Hematopoietic multipotent progenitor cell treated with erythropoietin and hydrocortisone succinate and interleukin-3 and kit ligand, for 6 days (in vitro differentiated cells): ENCODE results near the gene C13orf42.
A peak's percentile ranks its signal among the peaks of the same experiment; 100 is the strongest.

Experiments
- DNase-seq: peaks from one replicate; pipeline ENCODE4 v3.0.0-alpha.2; 2015

Gene C13orf42

DNA sequence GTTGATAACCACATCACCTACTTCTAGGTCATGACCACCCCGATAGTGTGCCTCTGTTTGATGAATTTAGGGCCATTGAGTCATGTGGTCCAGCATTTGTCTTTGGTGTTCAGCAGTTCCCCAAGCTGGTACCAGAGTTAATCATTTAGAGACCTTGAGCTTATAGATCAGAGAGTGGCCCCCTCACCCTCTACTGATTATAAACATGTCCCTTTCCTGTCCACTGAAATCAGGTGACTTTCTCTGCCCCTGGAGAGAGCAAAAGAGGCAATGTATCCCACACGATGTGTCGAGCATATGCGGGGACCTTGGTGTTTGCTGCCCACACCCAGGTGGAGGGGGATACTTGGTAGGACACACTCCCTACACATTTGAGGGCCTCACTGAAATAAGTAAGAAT, 46.3 kb downstream of the C13orf42 start:
- no peak for DNase-seq

DNA sequence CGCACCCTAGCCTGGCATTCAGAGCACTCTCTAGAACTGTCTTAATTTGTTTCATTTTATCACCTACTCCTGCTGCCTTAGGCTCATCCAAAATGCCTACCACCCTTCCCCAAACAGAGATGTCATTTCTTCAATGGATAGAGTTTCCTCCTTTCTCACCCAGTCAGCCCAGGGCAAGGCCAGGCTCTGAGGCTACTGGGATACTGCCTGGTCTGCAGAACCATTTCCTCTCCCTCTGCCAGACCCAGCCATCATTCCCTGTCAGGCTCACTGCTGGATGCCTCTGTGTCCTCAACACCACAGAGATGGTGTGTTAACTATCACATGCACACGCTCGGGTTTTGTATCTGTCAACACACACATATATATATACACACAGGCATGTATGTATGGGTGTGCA, 47.2 kb downstream of the C13orf42 start:
- DNase-seq, result no peak

GRCh38 chr13:51058461-51059167, 52.5 kb downstream of the C13orf42 start:
- no peak for DNase-seq

DNA sequence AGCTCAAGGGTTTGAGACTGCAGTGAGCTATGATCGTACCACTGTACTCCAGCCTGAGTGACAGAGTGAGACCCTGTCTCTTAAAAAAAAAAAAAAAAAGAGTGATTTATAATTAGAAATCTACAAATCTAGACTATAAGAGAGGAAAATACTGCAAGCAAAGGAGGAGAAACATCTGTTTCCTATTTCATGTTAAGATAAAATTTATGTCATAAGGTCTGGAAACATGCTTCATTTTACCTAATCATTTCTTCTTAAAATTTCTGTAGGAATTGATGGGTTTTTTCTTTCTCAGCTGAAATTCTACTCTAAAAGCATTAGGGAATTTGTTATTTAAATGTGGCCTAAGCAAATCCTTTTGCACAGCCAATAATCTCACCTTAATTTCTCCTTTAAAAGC, 53.2 kb downstream of the C13orf42 start:
- no peak for DNase-seq

- no peak for DNase-seq
These were observed 54.1 kb downstream of the C13orf42 start for GRCh38 chr13:51057001-51057400.

DNA sequence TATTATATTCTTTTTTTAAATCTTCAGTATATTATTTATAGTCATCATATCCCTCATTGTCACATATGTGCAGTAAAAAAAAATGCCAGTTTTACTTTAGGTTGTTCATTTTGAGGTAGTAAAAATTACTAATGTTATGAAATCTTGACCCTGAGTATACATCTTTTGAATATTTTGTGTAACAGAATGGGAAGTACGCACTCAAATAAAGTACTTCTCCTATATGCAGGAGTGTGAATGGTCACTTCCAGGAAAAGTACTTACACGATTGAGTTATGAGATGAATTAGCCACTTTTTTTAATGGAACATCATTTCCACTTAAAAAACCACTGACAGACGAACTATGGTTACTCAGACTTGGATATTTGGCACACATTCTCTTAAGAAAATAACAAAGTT, 58.5 kb downstream of the C13orf42 start:
- DNase-seq, result no peak

DNA sequence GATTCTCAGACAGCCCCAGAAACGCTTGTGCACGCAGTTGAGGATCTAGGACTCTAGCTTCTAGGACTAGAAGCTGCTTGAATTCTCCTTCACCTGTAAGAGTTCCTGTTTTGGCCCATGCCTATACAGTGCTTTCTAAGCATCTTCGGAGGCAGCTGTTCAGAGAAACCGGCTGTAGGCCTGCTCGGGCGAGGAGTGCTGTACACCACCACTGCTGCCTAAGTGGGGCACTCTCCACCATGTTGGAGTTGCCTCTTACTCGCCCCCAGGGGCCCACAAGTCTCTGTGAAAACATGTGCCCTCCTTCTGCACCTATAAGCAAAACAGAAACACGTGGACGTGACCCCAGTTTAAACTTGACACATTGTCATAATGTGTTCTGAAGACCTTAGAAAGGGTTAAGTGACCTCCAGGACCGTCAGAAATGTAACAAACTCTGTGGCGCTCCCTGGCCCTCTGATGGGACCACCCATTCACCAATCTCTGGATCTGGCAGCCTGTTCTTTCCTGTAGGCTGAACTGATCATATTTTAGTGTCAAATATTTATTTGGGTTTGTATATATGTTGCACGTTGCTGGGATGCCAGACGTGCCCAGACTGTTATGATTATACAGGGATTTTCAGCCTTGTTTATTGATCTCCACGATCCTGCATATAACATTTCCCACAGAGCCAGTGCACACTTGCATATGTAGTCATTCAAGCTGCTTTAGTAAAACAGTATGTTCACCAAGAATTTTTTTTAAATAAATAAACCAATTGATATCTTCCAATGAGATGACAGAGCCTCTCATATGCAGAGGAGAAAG, 60.8 kb downstream of the C13orf42 start:
- no peak for DNase-seq

DNA sequence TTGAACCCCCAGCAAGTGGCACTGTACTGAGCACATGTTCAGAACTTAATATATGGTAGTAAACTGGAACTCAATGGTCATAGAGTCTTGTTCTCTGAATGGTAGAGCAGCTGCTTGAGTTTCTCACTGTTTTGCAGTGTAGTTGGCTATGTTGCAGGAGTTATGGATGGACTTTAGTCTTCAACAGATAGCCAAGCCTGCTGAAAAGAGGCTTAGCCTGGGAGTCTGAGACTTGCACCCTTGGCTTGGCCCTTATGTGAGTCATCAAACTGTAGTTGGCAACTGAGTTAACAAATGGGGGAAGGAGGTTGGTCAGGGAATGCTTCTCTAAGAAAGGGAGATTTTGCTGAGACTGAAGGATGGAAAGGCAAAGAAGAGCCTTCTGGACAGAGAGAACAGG, 62.5 kb downstream of the C13orf42 start:
- DNase-seq, result no peak

DNA sequence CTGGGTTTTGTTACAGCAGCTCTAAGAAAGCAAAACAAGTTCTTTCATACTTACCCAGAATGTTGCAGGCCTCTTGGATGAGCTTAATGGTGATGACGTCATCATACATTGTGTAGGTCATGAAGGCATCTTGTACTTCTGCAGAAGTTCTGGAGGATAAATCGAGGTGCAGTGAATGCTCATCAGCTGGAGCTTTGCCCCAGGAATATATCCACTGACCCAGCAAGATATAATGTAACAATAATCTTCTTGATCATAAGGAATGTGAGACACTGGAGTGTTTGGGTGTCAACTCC, 63.0 kb downstream of the C13orf42 start:
- no peak for DNase-seq

DNA sequence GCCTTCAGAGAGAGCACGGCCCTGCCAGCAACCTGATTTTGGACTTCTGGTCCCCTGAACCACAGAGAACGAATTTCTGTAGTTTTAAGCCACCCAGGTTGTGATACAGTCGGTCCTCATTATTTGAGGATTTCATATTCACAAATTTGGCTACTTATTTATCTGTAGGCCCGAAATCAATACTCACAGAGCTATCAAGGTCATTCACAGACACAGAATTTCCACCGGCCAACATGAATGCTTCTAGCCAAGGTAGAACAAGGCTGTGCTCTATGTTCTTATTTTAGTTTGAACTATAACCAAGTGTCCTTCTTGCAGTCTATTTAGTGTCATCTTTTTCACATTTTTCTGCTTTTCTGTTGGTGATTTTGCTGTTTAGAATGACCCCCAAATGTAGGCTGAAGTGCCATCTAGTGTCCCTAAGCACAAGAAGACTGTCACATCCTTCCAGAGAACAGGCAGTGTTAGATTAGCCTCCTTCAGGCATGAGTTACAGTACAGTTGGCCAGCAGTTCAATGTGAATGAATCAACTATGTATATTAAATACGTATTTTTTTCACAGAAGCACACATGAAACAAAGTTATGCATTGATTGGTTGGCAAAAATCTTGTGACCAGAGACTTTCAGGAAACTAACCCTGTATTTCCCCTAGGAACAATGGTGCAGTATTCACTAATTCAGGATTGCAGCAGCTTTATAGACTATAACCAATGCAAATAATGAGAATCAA, 63.5 kb downstream of the C13orf42 start:
- DNase-seq, result peak; percentile 36

- DNase-seq, result no peak
These were observed 65.6 kb downstream of the C13orf42 start for GRCh38 chr13:51045451-51045850.

- DNase-seq, result no peak
These were observed 66.9 kb downstream of the C13orf42 start for GRCh38 chr13:51044023-51044665.

DNA sequence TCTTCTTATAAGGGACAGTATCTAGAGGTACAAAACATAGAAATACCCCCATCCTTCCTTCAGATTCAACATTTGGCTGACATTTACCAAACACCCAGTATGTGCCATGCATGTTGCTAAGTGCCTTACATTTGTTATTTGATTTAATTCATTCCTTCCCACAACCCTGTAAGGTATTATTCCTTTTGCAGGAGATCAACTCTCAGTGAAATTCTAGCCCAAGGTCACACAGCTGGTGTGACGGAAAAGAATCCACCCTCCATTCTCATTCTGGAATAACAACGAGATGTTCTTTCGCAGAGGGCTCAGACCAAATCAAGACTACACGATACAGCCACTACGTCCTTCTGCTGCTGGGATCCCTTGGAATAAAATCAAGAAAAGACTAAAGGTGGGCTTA, 67.8 kb downstream of the C13orf42 start:
- DNase-seq, result no peak

GRCh38 chr13:51041710-51042109, 69.4 kb downstream of the C13orf42 start:
- DNase-seq, result no peak

- DNase-seq, result no peak
These were observed 69.9 kb downstream of the C13orf42 start for GRCh38 chr13:51041126-51041525.

- DNase-seq, result no peak
These were observed 70.6 kb downstream of the C13orf42 start for GRCh38 chr13:51040431-51040830.

- DNase-seq, result no peak
These were observed 74.7 kb downstream of the C13orf42 start for GRCh38 chr13:51036418-51036817.

- DNase-seq, result no peak
These were observed 75.1 kb downstream of the C13orf42 start for GRCh38 chr13:51035978-51036377.

GRCh38 chr13:51035469-51035868, 75.6 kb downstream of the C13orf42 start:
- DNase-seq, result no peak

- DNase-seq, result no peak
These were observed 76.2 kb downstream of the C13orf42 start for GRCh38 chr13:51034906-51035305.

DNA sequence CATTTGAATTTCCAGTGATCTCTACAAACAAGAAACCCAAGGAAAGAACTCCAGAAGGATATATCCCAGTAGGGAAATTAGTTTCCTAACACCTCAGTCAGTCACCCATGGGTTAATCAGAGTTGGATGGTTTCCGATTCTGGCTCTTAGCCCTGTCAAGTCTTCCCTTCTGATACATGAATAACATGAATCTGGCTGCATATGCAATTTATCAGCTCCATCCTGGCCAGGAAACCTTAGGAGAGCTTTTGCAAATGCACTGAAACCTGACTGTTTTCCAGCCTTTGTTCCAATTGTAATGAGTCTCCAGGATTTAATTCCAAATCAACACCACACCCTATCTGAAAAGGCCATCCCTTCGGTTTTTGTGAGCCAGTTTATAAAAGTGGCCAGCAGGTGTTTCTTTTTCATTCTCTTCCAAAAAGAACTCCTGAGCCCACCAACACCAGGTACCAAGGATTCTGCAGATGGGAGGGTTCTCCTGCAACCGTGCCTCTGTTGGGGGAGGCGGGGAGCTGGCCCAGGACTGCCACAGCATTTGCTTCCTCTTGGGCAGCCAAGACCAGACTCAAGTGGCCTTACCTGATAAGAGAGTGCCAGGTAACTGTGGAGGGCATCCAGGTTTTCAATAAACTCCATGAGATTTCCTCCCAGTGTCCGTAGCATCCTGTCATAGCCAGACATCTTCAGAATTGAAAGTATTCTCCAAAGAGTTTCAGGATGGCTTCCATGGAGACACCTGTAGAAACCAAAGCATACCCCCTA, 77.5 kb downstream of the C13orf42 start:
- no peak for DNase-seq

DNA sequence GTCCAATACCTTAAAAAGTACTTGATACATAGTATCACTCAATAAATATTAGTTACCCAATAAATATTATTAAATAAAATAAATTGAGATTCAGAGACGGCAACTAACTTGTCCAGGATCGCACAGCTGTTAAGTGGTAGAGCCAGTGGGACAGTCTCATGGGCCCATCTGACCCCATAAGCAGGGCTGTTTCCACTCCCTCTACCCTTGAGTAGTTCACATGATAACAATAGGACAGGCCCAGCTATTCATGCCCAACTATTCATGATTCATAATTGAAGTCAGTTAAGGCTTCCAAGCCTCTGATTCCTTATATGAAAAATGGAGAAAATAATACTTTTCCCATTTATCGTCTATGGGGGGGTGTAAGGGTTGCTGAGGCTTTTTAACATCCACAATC, 78.2 kb downstream of the C13orf42 start:
- no peak for DNase-seq
